ENCODE measurements around the gene RRAGC. TPM values are rescaled to one million over a fixed set of nuclear protein-coding genes. Genes with fewer than 3 reads are reported as not detected.

Gene RRAGC
- total and polyA plus RNA-seq, 2 donors from 2014 or later, result 22.9 to 27.3 TPM

DNA sequence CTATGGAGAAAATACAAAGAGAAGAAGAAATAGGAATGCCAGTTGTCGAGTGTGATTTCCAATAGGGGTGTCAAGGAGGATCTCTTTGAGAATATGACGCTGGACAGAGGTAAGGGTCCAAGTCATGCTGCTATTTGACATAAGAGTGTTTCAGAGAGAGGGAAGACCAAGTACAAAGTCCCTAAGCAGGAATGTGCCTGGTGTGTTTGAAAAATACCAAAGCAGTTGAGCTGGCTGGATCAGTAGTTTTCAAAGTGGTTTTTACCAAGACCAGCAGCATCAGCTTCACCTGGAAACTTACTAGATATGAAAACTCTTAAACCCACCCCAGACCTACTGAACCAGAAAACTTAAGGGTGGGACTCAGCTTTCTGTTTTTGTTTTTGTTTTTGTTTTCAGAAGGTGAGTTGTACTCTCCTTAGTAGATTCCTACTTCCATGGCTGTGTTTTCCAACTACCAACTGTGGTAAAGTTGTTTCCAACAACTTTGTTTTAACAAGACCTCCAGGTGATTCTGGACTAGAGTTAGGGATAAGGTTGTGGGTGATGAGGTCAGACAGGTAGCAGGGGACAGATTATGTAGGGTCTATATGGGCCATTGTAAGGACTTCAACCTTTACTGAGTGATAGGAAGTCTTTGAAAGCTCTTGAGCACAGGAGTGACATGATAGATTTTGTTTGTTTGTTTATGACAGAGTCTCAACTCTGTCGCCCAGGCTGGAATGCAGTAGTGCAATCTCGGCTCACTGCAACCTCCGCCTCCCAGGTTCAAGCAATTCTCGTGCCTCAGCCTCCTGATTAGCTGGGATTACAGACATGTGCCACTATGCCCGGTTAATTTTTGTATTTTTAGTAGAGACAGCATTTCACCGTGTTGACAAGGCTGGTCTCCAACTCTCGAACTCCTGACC is 29.1 kb upstream of the RRAGC start:
- H3K27me3 ChIP-seq (ENCODE audit: control insufficient read depth, insufficient read depth, low read length), result no peaks in the 10 kb centered on the region
- intact Hi-C loops (cut with DNase I), result no loop called here
- H3K9ac ChIP-seq (ENCODE audit: low read length in 3 of 3), result no peak overlapping the region
- no peaks in the 10 kb centered on the region for H3K4me1 ChIP-seq (ENCODE audit: control insufficient read depth in 2 of 3, insufficient read depth in 2 of 3, low read depth in 1 of 3, low read length in 3 of 3)
- H3K27ac ChIP-seq (ENCODE audit: low read depth in 2 of 2, low read length in 2 of 2), result no peak overlapping the region
- no peaks in the 10 kb centered on the region for H3K36me3 ChIP-seq (ENCODE audit: control insufficient read depth in 2 of 3, insufficient read depth in 3 of 3, low read length in 3 of 3)
- no peak overlapping the region for H3K4me3 ChIP-seq (ENCODE audit: low read length in 3 of 3)
- no peaks in the 10 kb centered on the region for H3K9me3 ChIP-seq (ENCODE audit: control insufficient read depth in 2 of 3, insufficient read depth in 1 of 3, low read length in 3 of 3)
- DNase-seq (no peak), FAIRE-seq (no peak)
- TF ChIP-seq, protein P1, sequence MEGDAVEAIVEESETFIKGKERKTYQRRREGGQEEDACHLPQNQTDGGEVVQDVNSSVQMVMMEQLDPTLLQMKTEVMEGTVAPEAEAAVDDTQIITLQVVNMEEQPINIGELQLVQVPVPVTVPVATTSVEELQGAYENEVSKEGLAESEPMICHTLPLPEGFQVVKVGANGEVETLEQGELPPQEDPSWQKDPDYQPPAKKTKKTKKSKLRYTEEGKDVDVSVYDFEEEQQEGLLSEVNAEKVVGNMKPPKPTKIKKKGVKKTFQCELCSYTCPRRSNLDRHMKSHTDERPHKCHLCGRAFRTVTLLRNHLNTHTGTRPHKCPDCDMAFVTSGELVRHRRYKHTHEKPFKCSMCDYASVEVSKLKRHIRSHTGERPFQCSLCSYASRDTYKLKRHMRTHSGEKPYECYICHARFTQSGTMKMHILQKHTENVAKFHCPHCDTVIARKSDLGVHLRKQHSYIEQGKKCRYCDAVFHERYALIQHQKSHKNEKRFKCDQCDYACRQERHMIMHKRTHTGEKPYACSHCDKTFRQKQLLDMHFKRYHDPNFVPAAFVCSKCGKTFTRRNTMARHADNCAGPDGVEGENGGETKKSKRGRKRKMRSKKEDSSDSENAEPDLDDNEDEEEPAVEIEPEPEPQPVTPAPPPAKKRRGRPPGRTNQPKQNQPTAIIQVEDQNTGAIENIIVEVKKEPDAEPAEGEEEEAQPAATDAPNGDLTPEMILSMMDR (IDR thresholded peaks at IDR 0.05; ENCODE audit: borderline replicate concordance, extremely low read depth, insufficient read depth), result no peak

DNA sequence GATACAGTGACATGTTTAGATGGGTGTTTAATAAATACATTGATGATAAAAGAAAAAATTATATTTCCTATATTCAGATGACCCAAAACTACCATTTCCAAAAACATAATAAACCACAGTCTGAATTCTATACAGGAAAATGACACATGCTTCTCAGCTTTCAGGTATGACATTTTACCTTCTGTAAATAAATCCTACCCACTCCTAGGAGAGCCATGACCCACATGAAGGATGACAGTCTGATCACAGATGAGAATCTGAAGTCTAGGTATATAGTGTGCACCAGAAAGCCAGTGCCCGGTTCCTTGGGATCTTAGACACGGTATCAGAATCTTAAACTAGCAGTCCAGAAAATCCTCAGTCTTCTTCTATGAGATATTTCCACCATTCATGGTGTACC is 25.5 kb upstream of the RRAGC start:
- DNase-seq, result no peak
- no peaks in the 10 kb centered on the region for H3K9me3 ChIP-seq (ENCODE audit: control insufficient read depth in 2 of 3, insufficient read depth in 1 of 3, low read length in 3 of 3)
- no peaks in the 10 kb centered on the region for H3K4me1 ChIP-seq (ENCODE audit: control insufficient read depth in 2 of 3, insufficient read depth in 2 of 3, low read depth in 1 of 3, low read length in 3 of 3)
- H3K4me3 ChIP-seq (ENCODE audit: low read length in 3 of 3), result no peak overlapping the region
- no peak overlapping the region for H3K27ac ChIP-seq (ENCODE audit: low read depth in 2 of 2, low read length in 2 of 2)
- H3K9ac ChIP-seq (ENCODE audit: low read length in 3 of 3), result no peak overlapping the region
- intact Hi-C loops (cut with DNase I), result no loop called here
- no peaks in the 10 kb centered on the region for H3K36me3 ChIP-seq (ENCODE audit: control insufficient read depth in 2 of 3, insufficient read depth in 3 of 3, low read length in 3 of 3)
- FAIRE-seq, result no peak
- no peaks in the 10 kb centered on the region for H3K27me3 ChIP-seq (ENCODE audit: control insufficient read depth, insufficient read depth, low read length)
- TF ChIP-seq, protein P1 (IDR thresholded peaks at IDR 0.05; ENCODE audit: borderline replicate concordance, extremely low read depth, insufficient read depth), result no peak

GRCh38 chr1:38881487-38881886 is 21.9 kb upstream of the RRAGC start, which contains the start of gene GJA9:
Gene GJA9 (minus strand): TSS chr1:38881587. CDS start chr1:38876098, 5,489 bp downstream.
- intact Hi-C loops (cut with DNase I), result no loop called here
- Histone ChIP-seq H3K4me1 (ENCODE audit: control insufficient read depth in 2 of 3, insufficient read depth in 2 of 3, low read depth in 1 of 3, low read length in 3 of 3) (no peaks in the 10 kb centered on the region), H3K27ac (ENCODE audit: low read depth in 2 of 2, low read length in 2 of 2) (no peak within 1 kb of the TSS), H3K9ac (ENCODE audit: low read length in 3 of 3) (no peak within 1 kb of the TSS), H3K9me3 (ENCODE audit: control insufficient read depth in 2 of 3, insufficient read depth in 1 of 3, low read length in 3 of 3) (no peaks in the 10 kb centered on the region), H3K27me3 (ENCODE audit: control insufficient read depth, insufficient read depth, low read length) (no peaks in the 10 kb centered on the region), H3K36me3 (ENCODE audit: control insufficient read depth in 2 of 3, insufficient read depth in 3 of 3, low read length in 3 of 3) (no peaks in the 10 kb centered on the region), H3K4me3 (ENCODE audit: low read length in 3 of 3) (no peak within 1 kb of the TSS)
- TF ChIP-seq, protein P1 (IDR thresholded peaks at IDR 0.05; ENCODE audit: borderline replicate concordance, extremely low read depth, insufficient read depth), result no peak
- FAIRE-seq (no peak), DNase-seq (no peak)
